Left kidney (tissue), 2 donors: ENCODE measurements around the gene PLA2G12B. TPM values are rescaled to one million over a fixed set of nuclear protein-coding genes. Genes with fewer than 3 reads are reported as not detected.
A peak's percentile ranks its signal among the peaks of the same experiment; 100 is the strongest.
"Not testable (repeated sequence)": the region's sequence is repeated elsewhere in the genome, so short reads cannot be mapped to it uniquely, and the experiment has no call there.

Experiments
- DNase-seq: peaks from one replicate; pipeline ENCODE4 v3.0.0-alpha.2; 2013
- polyA plus RNA-seq: library from polyadenylated mRNA; unstranded; fragments of 120-200 nt; gene quantifications from one replicate; pipeline ENCODE4 v1.2.1, GENCODE V29; 2013; ENCODE audit not compliant: insufficient read length

PLA2G12B gene
- polyA plus RNA-seq, 1 donor = 10.4 TPM

DNA sequence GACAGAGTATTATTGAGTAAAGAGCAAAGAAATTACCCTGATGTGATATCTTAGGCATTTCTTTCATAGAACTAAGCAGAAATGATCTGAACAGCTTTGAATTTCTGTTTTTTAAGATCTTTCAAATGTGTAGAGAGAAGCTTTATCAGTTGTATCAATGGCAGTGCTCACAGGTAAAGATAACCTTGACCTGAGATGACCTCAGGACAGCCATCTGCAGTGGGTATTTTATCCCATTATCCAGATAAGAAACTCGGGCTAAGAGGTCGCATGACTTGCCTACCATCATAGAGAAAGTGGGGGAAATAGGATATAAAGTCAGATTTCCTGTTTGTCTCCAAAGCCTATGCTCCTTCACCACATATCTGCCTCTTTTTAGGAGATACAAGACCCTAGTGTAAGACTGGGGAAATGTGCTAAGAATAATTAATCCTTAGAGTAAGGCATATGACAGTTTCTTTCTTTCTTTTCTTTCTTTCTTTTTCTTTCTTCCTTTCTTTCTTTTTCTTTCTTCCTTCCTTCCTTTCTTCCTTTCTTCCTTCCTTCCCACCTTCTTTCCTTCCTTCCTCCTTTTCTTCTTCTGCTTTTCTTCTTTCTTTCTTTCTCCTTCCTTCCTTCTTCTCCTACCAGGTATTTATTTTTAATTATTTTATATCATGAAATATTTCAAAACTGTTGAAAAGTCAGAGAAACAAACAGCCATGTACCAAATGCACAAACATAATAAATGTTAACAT is 10.9 kb downstream of the PLA2G12B start:
- DNase-seq = no peak

DNA sequence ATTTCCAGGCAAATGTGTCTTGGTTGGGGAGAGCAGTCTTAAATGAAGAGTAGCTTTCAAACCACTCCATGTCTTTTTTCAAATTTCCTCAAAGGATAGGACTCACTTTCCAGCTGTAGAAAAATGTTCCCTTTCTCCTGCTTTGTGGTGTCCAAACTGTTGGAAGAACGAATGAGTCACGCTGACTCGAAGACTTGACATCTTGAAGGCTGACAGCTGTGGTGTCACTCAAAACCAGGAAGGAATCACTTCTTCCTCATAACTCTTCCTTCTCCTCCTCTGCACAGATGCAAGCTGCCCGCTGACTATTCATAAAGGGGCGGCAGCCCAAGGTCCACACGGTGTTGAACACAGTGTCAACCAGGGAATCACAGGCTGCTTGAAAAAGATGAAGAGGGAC is 19.2 kb downstream of the PLA2G12B start:
- DNase-seq = no peak

DNA sequence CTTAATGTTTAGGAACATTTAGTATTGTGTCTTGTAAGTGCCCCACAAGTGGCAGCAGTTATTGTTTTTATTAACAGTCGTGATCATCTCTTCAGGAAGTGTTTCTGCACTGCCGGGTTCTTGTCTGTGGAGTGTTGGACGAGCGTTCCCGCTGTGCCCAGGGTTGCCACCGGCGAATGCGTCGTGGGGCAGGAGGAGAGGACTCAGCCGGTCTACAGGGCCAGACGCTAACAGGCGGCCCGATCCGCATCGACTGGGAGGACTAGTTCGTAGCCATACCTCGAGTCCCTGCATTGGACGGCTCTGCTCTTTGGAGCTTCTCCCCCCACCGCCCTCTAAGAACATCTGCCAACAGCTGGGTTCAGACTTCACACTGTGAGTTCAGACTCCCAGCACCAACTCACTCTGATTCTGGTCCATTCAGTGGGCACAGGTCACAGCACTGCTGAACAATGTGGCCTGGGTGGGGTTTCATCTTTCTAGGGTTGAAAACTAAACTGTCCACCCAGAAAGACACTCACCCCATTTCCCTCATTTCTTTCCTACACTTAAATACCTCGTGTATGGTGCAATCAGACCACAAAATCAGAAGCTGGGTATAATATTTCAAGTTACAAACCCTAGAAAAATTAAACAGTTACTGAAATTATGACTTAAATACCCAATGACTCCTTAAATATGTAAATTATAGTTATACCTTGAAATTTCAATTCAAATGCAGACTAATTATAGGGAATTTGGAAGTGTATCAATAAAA is 22.2 kb downstream of the PLA2G12B start:
- DNase-seq = no peak

DNA sequence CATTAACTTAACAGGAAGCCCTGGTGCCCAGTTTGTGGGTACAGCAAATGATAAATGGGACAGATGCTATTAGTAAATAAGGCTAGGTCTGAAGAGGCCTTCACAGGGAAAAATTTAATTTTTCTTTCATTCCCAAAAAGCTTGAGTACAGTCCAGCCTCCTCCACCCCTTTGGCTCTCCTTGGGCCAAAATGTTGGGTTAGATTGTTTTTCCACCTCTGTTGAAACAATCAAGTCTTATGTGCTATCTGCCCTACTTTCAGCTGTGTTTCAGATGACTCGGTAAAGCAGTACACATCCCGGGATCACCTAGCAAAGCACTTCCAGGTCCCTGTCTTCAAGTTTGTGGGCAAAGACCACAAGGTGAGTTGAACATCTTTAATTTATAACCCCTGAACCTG is 24.3 kb downstream of the PLA2G12B start:
- no peak for DNase-seq

DNA sequence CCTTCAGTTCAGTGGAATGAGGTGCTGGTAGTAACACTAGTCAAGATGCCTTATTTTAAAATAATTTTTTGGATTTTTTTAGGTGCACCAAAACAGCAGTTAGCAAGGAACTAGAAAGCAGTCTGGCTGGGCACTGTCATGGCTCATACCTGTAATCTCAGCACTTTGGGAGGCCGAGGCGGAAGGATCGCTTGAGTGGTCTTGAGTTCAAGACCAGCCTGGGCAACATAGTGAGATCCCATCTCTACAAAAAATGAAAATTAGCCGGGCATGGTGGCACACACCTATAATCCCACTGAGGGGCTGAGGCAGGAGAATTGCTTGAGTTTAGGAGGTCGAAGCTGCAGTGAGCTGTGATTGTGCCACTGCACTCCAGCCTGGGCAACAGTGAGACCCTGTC is 25.8 kb downstream of the PLA2G12B start:
- DNase-seq = no peak

DNA sequence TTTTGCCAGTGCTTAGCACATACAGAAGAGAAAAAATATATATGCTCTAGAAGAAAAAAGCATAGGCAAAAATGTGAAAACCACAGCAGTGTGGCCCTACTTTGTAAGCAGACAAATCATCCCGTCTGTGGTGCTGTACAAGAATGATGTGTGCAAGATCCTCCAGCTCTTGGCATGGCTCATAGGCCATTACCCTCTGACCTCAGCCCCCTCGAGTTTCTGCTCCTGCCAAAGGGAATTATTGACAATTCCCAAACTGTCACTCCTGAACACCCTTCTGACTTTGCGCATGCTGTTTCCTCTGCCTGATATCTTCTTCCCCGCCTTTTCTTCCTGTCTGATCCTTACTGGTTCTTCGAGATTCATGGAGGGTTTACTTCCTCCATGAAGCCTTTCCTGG is 27.1 kb downstream of the PLA2G12B start:
- DNase-seq = no peak

DNA sequence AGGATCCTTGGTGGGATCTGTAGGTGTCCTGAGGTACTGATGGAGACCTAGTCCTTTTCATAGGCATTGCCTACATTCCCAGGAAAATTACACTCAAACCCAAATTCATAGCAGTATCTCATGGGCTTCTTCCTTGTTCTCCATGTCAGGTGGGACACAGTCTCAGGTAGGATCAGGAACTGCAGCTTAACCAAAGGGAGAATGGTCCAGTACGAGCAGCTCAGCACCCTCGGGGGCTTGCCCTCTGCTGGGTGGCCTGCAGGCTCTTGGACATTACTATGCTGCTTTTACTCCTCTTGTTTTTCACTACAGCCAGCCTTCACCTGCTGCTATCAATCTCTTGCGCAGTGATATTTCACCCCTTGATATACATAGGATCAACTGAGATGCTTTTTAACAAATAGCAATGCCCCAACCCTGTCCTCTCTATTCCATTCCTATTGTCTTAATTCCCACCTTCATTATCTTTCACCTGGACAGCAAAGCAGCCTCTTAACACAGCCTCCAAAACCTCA is 28.6 kb downstream of the PLA2G12B start:
- DNase-seq = no peak

DNA sequence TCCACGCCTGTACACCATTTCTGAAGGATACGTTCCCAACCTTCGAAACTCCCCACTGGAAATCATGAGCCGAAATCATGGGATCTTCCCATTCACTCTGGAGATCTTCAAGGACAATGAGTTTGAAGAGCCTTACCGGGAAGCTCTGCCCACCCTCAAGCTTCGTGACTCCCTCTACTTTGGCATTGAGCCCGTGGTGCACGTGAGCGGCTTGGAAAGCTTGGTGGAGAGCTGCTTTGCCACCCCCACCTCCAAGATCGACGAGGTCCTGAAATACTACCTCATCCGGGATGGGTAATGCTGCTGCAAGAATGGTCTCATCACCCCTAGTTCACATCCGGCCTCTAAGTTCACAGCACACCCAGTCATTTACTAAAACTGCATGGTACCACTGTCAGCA is 30.3 kb downstream of the PLA2G12B start:
- DNase-seq = no peak

DNA sequence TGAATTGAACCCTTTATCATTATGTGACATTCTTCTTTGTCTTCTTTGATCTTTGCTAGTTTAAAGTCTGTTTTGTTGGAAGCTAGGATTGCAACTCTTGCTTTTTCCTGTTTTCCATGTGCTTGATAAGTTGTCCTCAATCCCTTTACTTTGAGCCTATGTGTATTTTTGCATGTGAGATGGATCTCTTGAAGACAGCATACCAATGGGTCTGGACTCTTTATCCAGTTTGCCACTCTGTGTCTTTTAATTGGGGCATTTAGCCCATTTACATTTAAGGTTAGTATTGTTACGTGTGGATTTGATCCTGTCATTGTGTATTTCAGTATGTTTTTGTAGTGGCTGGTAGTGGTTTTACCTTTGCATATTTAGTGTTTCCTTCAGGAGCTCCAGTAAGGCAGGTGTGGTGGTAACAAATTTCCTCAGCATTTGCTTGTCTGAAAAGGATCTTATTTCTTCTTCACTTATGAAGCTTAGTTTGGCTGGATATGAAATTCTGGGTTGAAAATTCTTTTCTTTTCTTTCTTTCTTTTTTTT is 33.4 kb downstream of the PLA2G12B start:
- DNase-seq = not testable (repeated sequence)

DNA sequence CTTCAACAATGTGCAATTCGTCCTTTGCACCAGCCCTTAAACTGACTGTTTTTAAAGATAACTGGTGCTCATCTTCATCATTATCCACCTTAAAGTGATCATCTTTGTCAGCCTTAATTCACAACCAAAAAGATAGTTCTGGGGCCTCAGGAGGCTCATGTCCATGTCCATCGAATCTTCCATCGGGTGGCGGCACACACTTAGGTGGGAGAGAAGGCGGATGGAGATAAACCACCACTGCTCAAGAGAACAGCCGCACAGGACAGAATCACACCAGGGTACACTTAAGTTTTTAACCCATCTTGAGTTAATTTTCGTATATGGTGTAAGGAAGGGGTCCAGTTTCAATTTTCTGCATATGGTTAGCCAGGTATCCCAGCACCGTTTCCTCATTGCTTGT is 36.3 kb downstream of the PLA2G12B start:
- no peak for DNase-seq

DNA sequence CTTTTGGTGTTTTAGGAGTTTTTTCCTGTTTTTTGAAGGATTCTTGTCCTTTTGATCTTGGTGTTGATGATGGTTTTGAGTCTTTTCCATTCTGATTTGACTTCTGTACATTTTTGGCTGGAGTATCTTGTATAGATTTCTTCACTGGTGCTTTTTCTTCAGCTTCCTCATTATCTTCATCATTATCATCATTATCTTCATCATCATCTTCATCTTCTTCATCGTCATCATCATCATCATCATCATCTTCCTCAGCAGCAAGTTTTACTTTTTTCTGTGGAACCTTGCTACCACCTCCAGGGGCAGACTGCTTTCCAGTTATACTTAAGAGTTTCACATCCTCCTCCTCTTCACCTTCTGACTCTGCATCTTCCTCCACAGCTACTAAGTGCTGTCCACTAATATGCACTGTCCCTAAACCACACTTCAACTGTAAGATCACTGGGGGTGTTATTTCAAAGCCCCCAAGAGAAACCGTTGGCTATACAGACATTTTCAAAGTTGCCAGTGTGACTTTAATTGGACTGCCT is 36.7 kb downstream of the PLA2G12B start:
- not testable (repeated sequence) for DNase-seq

DNA sequence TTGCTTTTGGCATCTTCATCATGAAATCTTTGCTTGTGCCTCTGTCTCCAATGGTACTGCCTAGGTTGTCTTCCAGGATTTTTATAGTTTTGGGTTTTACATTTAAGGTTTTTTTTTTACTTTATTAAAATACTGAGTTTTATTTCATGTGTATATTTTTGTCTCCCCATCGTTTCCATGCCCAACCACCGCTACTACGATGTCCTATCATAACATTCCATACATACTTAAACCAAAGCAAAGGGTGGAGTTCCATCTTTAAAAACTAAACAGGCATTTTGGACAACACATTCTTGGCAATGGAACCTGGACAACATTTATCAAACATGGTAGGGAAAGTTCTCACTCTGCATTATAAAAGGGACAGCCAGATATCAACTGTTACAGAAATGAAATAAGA is 37.4 kb downstream of the PLA2G12B start:
- not testable (repeated sequence) for DNase-seq

DNA sequence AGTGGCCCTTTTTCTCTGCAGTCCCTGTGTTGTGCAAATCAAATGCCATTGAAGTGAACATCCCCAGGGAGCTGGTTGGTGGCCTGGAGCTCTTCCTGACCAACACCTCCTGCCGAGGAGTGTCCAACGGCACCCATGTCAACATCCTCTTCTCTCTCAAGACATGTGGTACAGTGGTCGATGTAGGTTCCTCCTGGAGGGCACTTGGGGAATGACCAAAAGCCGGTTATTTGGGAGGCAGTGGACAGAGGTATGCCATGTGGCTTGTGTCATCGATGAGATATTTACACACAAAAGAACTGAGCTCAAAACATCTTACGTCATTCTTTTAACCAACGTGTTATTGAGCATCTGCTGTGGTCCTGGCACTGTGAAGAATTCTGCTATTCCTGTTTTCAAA is 41.3 kb downstream of the PLA2G12B start:
- no peak for DNase-seq

DNA sequence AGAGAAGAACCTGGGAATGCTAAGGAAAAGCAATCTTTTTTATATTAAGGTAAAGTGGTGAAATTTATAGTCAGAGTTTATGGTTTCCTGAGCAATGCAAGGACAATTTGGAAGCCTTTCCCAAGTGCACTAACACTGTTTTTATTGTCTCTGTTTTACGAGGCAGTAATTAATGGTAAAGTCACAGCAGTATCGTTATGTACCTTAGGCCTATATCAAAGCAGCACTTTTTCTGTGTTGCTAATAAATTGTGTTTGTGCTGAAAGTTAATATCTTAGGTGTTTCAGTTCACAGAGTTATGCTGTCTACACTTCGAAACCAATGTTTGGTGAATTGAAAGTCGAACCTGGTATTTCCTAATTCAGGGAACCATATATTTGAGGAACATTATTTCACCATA is 41.9 kb downstream of the PLA2G12B start:
- DNase-seq = peak; percentile 32

DNA sequence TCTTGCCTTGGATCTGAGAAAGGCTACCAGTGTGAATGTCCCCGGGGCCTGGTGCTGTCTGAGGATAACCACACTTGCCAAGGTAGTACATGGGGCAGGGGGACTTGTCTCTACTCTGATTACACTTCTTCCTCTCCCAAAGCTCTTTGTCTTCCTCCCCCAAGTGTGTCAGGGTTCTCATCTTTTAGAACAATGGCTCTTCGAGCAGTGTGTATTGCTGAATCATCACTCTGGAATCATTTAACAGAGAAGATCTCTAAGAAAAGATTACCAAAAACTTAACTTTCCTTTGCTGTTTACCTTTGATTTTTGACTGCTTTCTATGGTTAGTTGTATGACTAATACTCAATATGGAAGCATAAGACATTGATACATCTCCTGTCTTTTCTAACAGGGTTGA is 42.8 kb downstream of the PLA2G12B start:
- no peak for DNase-seq

DNA sequence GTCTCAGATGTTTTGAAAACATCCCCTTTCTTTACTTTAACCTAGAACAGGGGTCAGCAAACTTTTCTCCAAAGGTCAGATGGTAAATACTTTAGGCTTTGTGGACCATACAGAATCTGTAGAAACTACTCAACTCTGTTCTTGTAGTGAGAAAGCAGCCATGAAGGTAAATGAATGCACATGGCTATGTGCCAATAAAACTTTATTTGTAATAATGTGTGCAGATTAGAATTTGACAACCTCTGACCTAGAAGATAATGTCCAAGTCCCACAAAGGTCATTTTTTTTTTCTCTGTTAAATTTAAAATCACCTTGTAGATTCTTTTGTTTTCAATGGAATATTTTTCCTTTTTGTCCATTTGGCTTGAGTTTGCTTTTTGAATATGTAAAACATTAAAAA is 43.9 kb downstream of the PLA2G12B start:
- no peak for DNase-seq

DNA sequence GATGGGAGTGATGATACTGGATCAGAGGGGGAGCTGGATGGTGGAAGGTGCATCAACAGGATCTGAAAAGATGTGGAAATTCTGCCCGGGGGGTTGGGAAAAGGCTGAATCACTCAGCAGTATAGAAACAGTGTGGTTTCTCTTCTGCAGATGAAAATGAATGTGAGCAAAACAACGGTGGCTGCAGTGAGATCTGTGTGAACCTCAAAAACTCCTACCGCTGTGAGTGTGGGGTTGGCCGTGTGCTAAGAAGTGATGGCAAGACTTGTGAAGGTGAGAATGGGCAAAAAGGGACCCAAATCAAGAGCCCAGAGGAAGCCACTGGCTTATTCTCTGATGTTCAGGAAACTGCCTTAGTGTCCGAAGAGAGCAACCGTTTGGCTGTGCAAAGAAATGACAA is 48.2 kb downstream of the PLA2G12B start:
- DNase-seq = no peak

DNA sequence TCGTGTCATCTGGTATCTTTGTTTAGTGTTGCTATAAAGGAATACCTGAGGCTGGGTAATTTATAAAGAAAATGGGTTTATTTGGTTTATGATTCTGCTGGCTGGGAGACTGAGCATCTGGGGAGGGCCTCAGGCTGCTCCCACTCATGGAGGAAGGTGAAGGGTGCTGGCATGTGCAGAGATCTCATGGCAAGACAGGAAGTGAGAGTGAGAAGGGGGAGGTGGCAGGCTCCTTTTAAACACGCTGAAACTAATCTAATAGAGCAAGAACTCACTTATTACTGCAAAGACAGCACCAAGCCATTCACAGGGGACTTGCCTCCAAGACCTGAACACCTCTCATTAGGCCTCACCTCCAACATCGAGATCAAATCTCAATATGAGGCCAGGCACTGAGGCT is 49.8 kb downstream of the PLA2G12B start:
- DNase-seq = no peak

DNA sequence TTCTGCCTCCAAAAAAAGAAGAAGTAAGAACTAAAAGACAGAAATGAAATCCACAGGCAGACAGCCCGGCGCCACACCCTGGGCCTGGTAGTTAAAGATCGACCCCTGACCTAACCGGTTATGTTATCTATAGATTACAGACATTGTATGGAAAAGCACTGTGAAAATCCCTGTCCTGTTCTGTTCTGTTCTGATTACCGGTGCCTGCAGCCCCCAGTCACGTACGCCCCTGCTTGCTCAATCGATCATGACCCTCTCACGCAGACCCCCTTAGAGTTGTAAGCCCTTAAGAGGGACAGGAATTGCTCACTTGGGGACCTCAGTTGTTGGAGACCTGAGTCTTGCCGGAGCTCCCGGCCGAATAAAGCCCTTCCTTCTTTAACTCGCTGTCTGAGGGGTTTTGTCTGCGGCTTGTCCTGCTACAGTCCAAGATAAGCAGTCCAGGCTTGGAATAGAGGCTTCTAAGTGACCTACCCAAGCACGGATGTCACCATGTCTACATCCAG is 50.6 kb downstream of the PLA2G12B start:
- not testable (repeated sequence) for DNase-seq

DNA sequence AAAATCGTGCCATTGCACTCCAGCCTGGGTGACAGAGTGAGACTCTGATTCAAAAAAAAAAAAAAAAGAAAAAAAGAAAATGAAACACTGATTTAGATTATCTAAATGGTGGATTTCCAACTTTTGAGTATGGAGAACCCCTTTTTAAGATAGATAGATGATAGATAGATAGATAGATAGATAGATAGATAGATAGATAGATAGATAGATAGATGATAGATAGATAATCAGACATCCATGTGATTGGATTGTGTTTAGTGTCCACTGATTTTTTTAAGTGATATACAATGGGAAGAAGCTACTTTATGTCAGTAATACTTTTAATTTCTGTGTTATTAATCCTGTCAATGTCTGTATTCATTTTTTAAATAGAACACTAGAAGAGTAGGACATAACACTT is 55.1 kb downstream of the PLA2G12B start:
- DNase-seq = no peak

DNA sequence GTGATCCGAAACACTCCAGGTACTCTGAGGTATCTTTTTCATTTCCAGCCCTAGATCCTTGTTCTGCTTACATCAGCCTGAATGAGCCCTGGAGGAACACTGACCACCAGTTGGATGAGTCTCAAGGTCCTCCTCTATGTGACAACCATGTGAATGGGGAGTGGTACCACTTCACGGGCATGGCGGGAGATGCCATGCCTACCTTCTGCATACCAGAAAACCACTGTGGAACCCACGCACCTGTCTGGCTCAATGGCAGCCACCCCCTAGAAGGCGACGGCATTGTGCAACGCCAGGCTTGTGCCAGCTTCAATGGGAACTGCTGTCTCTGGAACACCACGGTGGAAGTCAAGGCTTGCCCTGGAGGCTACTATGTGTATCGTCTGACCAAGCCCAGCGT is 56.0 kb downstream of the PLA2G12B start:
- no peak for DNase-seq

DNA sequence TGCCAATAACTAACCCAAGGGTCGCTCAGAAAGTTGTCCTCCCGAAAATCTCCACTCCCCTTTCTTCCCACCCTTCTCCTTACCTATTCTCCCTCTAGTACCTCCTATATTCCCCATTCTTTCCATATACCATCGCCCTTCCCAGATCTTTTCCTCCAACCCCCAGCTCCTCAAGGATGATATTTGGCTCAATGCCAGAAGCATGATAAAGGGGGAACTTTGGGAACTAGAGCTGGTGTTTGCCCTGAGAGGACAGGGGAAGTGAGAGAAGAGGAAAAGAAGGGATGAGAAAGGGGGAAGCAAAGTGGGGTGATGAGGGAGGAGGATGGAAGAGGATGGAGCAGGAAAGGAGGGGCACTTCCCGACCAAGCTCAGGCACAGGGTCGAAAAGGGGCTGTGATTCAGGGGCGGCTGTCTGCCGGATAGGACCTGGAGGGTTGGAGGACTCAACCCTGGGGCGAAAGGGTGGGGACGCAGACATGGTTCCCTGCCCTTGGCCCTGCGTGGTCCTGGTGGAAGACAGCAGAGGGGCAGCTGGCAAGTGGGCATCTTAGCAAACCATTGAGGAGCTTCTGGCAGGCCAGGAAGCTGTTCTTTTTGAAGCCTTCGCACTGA is 59.3 kb downstream of the PLA2G12B start:
- DNase-seq = no peak
